Spleen (tissue), 11 donors: ENCODE measurements around the gene OR6A2. TPM values are rescaled to one million over a fixed set of nuclear protein-coding genes. Genes with fewer than 3 reads are reported as not detected.
A peak's percentile ranks its signal among the peaks of the same experiment; 100 is the strongest.

Experiments used
- DNase-seq: peaks from one replicate; pipeline ENCODE4 v3.0.0-alpha.2; 2020
- H3K27ac ChIP-seq, 8 donors: fragments of 200-600 bp; sonication (generic) in 7 of 8; 1 replicate in 4 of 8; 2 replicates in 4 of 8; pipeline versions ENCODE4 v1.5.0 to v1.8.0; 2016 to 2021; ENCODE audit warnings: inconsistent platforms in 4 of 8, mild to moderate bottlenecking in 4 of 8, moderate library complexity in 1 of 8
- H3K27me3 ChIP-seq, 7 donors: fragments of 200-600 bp; sonication (generic) in 6 of 7; replicated peaks in 1 of 7; 1 replicate in 4 of 7; 2 replicates in 3 of 7; pipeline versions ENCODE4 v1.5.0 to v1.8.0; 2016 to 2021; ENCODE audit warnings: inconsistent platforms in 3 of 7, mild to moderate bottlenecking in 1 of 7
- H3K36me3 ChIP-seq, 6 donors: fragments of 200-600 bp; sonication (generic) in 5 of 6; 1 replicate in 4 of 6; 2 replicates in 2 of 6; pipeline versions ENCODE4 v1.5.0 to v1.8.0; 2016 to 2021; ENCODE audit warnings: inconsistent platforms in 2 of 6
- H3K4me1 ChIP-seq, 6 donors: fragments of 200-600 bp; sonication (generic) in 5 of 6; 1 replicate in 3 of 6; 2 replicates in 3 of 6; pipeline versions ENCODE4 v1.5.0 to v1.8.0; 2016 to 2021; ENCODE audit warnings: inconsistent platforms in 3 of 6
- H3K4me3 ChIP-seq, 8 donors: fragments of 200-600 bp; sonication (generic) in 7 of 8; 1 replicate in 4 of 8; 2 replicates in 4 of 8; pipeline versions ENCODE4 v1.5.0 to v1.8.0; 2016 to 2021; ENCODE audit warnings: inconsistent platforms in 4 of 8, mild to moderate bottlenecking in 4 of 8, moderate library complexity in 2 of 8
- H3K9me3 ChIP-seq, 8 donors: fragments of 200-600 bp; sonication (generic) in 7 of 8; 1 replicate in 4 of 8; 2 replicates in 4 of 8; pipeline versions ENCODE4 v1.5.0 to v1.8.0; 2016 to 2021; ENCODE audit warnings: inconsistent platforms in 4 of 8
- POLR2A ChIP-seq, 3 donors: fragments of 450-650 bp; IDR thresholded peaks; one replicate each; pipeline ENCODE4 v1.5.1; 2017; ENCODE audit warnings: antibody characterized with exemption in 3 of 3, mild to moderate bottlenecking in 1 of 3
- POLR2AphosphoS5 ChIP-seq, 3 donors: sonication (generic); formaldehyde crosslinking; IDR thresholded peaks; one replicate each; pipeline ENCODE4 v1.5.1; 2017; ENCODE audit warnings: antibody characterized with exemption in 3 of 3
- WGBS, 5 donors: extraction: QIAGEN DNeasy Blood & Tissue Kit in 3 of 5; methylation state at CpG; one replicate each; pipeline versions ENCODE4 v1.1.5 to v1.1.7; 2013 to 2018; 5-methylcytosine and 5-hydroxymethylcytosine counted together
- intact Hi-C: fragments of 100-400 bp; cut with DNase I; formaldehyde crosslinking; loops from one replicate; pipeline ENCODE4 v1.15.0; 2023; ENCODE audit warnings: low total_unique reads
- polyA plus RNA-seq, 3 donors: library from polyadenylated mRNA; stranded (reverse); fragments of 200-250 nt; gene quantifications; one replicate each; pipeline ENCODE4 v1.2.1, GENCODE V29; 2013
- total RNA-seq, 7 donors: library from RNA; depleted of rRNA in 3 of 7; stranded (reverse); fragments of >200 nt in 3 of 7; fragmentation: NEBNext Ultra II Directional in 4 of 7; extraction: Animal tissue kit (Norgen Biotek cat#: 25700) in 4 of 7; gene quantifications; one replicate each; pipeline versions ENCODE4 v1.1.0 to v1.2.1, GENCODE V29; 2016 to 2021
- TF ChIP-seq, protein P1 (sequence below), 11 experiments: fragments of 200-600 bp in 7 of 11; fragments of 450-650 bp in 4 of 11; sonication (generic) in 4 of 11; IDR thresholded peaks in 8 of 11; conservative IDR thresholded peaks in 3 of 11; 1 replicate in 7 of 11; 2 replicates in 4 of 11; pipeline versions ENCODE4 v1.4.0 to v1.8.0; 2016 to 2021; ENCODE audit warnings: antibody characterized with exemption in 11 of 11, inconsistent platforms in 4 of 11, mild to moderate bottlenecking in 1 of 11
- donor health status: healthy with polysubstance abuse.
- donor health status: DM: no; HTN: no; CAD: no; lungs with moderate emphysema.
- donor health status: DM: no; HTN: no; CAD: no.
- donor health status: Bipolar disorder and iron deficiency.
- donor health status: healthy.
- donor health status: DM: no; HTN: no; CAD: no.
- donor health status: DM: yes; HTN: yes; CAD: no.

Gene OR6A2
- total and polyA plus RNA-seq, 10 donors, result 0.07 to 0.85 (median 0.39) TPM; not detected in 3

- H3K4me3 ChIP-seq, result peak overlapping the region; percentile 19 to 71 (median 42)
- H3K4me1 ChIP-seq, result peaks cover 37 to 91% (median 67%) of the 10 kb centered on the region in 6 donors
- no peaks in the 10 kb centered on the region for H3K27me3 ChIP-seq
- H3K9me3 ChIP-seq, result no peaks in the 10 kb centered on the region
- 39 to 68% (median 50%) methylated on average over 3 to 4 of the region's 4 CpGs for WGBS, 5 donors
- no peak for DNase-seq
- intact Hi-C loops, result no loop called here
- peak overlapping the region; percentile 81 to 96 (median 92) for H3K27ac ChIP-seq
- no peak for TF ChIP-seq POLR2AphosphoS5 (IDR thresholded peaks at IDR 0.05)
- TF ChIP-seq, protein P1, sequence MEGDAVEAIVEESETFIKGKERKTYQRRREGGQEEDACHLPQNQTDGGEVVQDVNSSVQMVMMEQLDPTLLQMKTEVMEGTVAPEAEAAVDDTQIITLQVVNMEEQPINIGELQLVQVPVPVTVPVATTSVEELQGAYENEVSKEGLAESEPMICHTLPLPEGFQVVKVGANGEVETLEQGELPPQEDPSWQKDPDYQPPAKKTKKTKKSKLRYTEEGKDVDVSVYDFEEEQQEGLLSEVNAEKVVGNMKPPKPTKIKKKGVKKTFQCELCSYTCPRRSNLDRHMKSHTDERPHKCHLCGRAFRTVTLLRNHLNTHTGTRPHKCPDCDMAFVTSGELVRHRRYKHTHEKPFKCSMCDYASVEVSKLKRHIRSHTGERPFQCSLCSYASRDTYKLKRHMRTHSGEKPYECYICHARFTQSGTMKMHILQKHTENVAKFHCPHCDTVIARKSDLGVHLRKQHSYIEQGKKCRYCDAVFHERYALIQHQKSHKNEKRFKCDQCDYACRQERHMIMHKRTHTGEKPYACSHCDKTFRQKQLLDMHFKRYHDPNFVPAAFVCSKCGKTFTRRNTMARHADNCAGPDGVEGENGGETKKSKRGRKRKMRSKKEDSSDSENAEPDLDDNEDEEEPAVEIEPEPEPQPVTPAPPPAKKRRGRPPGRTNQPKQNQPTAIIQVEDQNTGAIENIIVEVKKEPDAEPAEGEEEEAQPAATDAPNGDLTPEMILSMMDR (IDR thresholded peaks at IDR 0.05 in 8 of 11, conservative IDR thresholded peaks at IDR 0.05 in 3 of 11), result no peak
- TF ChIP-seq POLR2A (IDR thresholded peaks at IDR 0.05), result no peak
- peaks cover 0 to 9% (median 0%) of the 10 kb centered on the region in 6 donors for H3K36me3 ChIP-seq
These were observed 54.5 kb downstream of the OR6A2 start for GRCh38 chr11:6745018-6745417.

GRCh38 chr11:6742260-6742659, 57.2 kb downstream of the OR6A2 start:
- Histone ChIP-seq H3K27me3 (no peaks in the 10 kb centered on the region), H3K9me3 (no peaks in the 10 kb centered on the region), H3K27ac (peak overlapping the region in 4 of 8 donors; percentile 25 to 96 (median 92)), H3K36me3 (peaks cover 0 to 32% (median 0%) of the 10 kb centered on the region in 6 donors), H3K4me3 (peak overlapping the region in 4 of 8 donors; percentile 44 to 71 (median 50)), H3K4me1 (peaks cover 47 to 97% (median 85%) of the 10 kb centered on the region in 6 donors)
- DNase-seq, result no peak
- intact Hi-C loops, result no loop called here
- no peak for TF ChIP-seq POLR2AphosphoS5 (IDR thresholded peaks at IDR 0.05)
- no peak for TF ChIP-seq POLR2A (IDR thresholded peaks at IDR 0.05)
- TF ChIP-seq, protein P1 (IDR thresholded peaks at IDR 0.05 in 8 of 11, conservative IDR thresholded peaks at IDR 0.05 in 3 of 11), result no peak
- WGBS, 5 donors, result 54 to 88% (median 68%) methylated on average over 7 of the region's 7 CpGs

Other genes with a start within 250 kb of the OR6A2 start
- 10 to 100 TPM; 17.0 to 26.0 (median 22.7) TPM for gene RRP8, start 196.1 kb downstream of the OR6A2 start, total RNA-seq
- 10 to 100 TPM; 23.7 to 28.4 (median 26.5) TPM for gene RRP8, start 196.1 kb downstream of the OR6A2 start, polyA plus RNA-seq
- 100 to 1,000 TPM; 122 to 194 (median 141) TPM for gene ILK, start 195.9 kb downstream of the OR6A2 start, total RNA-seq
- gene ILK, start 195.9 kb downstream of the OR6A2 start, polyA plus RNA-seq, result 100 to 1,000 TPM in 1 of 3 donors, 10 to 100 TPM in 2; 71.4 to 108 (median 76.5) TPM
- 100 to 1,000 TPM; 133 to 159 (median 148) TPM for gene TAF10, start 187.5 kb downstream of the OR6A2 start, total RNA-seq
- gene TAF10, start 187.5 kb downstream of the OR6A2 start, polyA plus RNA-seq, result 100 to 1,000 TPM; 103 to 151 (median 140) TPM
- 100 to 1,000 TPM; 159 to 306 (median 232) TPM for gene TPP1, start 180.3 kb downstream of the OR6A2 start, total RNA-seq
- gene TPP1, start 180.3 kb downstream of the OR6A2 start, polyA plus RNA-seq, result 10 to 100 TPM; 54.9 to 61.6 (median 60.6) TPM
- gene DCHS1, start 143.9 kb downstream of the OR6A2 start, total RNA-seq, result 10 to 100 TPM; 29.8 to 58.8 (median 43.4) TPM
- 1 to 10 TPM; 1.9 to 7.6 (median 3.1) TPM for gene DCHS1, start 143.9 kb downstream of the OR6A2 start, polyA plus RNA-seq
- gene MRPL17, start 116.3 kb downstream of the OR6A2 start, total RNA-seq, result 10 to 100 TPM; 31.1 to 74.7 (median 41.1) TPM
- 10 to 100 TPM; 41.7 to 70.2 (median 52.9) TPM for gene MRPL17, start 116.3 kb downstream of the OR6A2 start, polyA plus RNA-seq
- under 1 TPM in 5 of 7 donors, not detected in 2; 0.15 to 0.34 (median 0.20) TPM for gene OR2AG2, start 27.7 kb downstream of the OR6A2 start, total RNA-seq
- gene OR2AG2, start 27.7 kb downstream of the OR6A2 start, polyA plus RNA-seq, result under 1 TPM in 1 of 3 donors, not detected in 2; 0.03 TPM
- under 1 TPM in 2 of 7 donors, not detected in 5; 0.20 to 0.26 TPM for gene OR2AG1, start 16.7 kb downstream of the OR6A2 start, total RNA-seq
- gene OR2AG1, start 16.7 kb downstream of the OR6A2 start, polyA plus RNA-seq, result not detected
- not detected for gene OR10A5, start 46.0 kb upstream of the OR6A2 start, total RNA-seq
- not detected for gene OR10A5, start 46.0 kb upstream of the OR6A2 start, polyA plus RNA-seq
- gene OR10A2, start 63.4 kb upstream of the OR6A2 start, total RNA-seq, result not detected
- not detected for gene OR10A2, start 63.4 kb upstream of the OR6A2 start, polyA plus RNA-seq
- not detected for gene OR10A4, start 76.9 kb upstream of the OR6A2 start, total RNA-seq
- gene OR10A4, start 76.9 kb upstream of the OR6A2 start, polyA plus RNA-seq, result not detected
- under 1 TPM in 4 of 7 donors, not detected in 3; 0.43 to 0.94 (median 0.58) TPM for gene OR2D2, start 92.8 kb upstream of the OR6A2 start, total RNA-seq
- gene OR2D2, start 92.8 kb upstream of the OR6A2 start, polyA plus RNA-seq, result not detected
- not detected for gene OR2D3, start 121.3 kb upstream of the OR6A2 start, total RNA-seq
- gene OR2D3, start 121.3 kb upstream of the OR6A2 start, polyA plus RNA-seq, result not detected
- gene ZNF215, start 126.7 kb upstream of the OR6A2 start, total RNA-seq, result 1 to 10 TPM; 2.6 to 8.4 (median 4.5) TPM
- 1 to 10 TPM in 1 of 3 donors, under 1 TPM in 2; 0.26 to 1.3 (median 0.54) TPM for gene ZNF215, start 126.7 kb upstream of the OR6A2 start, polyA plus RNA-seq
- 1 to 10 TPM in 2 of 7 donors, under 1 TPM in 4, not detected in 1; 0.34 to 1.5 (median 0.67) TPM for gene ZNF214, start 220.7 kb upstream of the OR6A2 start, total RNA-seq
- under 1 TPM; 0.06 to 0.29 (median 0.11) TPM for gene ZNF214, start 220.7 kb upstream of the OR6A2 start, polyA plus RNA-seq
- 1 to 10 TPM in 2 of 7 donors, under 1 TPM in 5; 0.17 to 1.5 (median 0.28) TPM for gene NLRP14, start 220.8 kb upstream of the OR6A2 start, total RNA-seq
- under 1 TPM in 1 of 3 donors, not detected in 2; 0.02 TPM for gene NLRP14, start 220.8 kb upstream of the OR6A2 start, polyA plus RNA-seq